HepG2 (cell line): ENCODE measurements around the gene ERC1. TPM values are rescaled to one million over a fixed set of nuclear protein-coding genes. Genes with fewer than 3 reads are reported as not detected.

Source experiments
- ATAC-seq: fragments of 200-7000 bp; cut with Tn5 transposase; 3 replicates; pipeline ENCODE4 v1.9.1; 2020; ENCODE audit warnings: mild to moderate bottlenecking, moderate library complexity
- BruUV-seq: library from RNA; stranded (reverse); fragments of 400-500 nt; replicated peaks from 2 replicates; lab custom pipeline; 2021; lab: Mats Ljungman, UMichigan
- CTCF ChIA-PET: fragments of 300-600 bp; formaldehyde crosslinking; extraction: SDS; loops from one replicate; lab custom pipeline; 2021; ENCODE audit warnings: low total read pairs, inconsistent platforms, low intra/inter-chr PET ratio; lab: Yijun Ruan, JAX
- POLR2A ChIA-PET: fragments of 350-600 bp; sonication (Branson Sonifier 250); formaldehyde crosslinking; loops from one replicate; lab custom pipeline; 2020; ENCODE audit warnings: antibody characterized with exemption, inconsistent platforms; lab: Yijun Ruan, JAX
- DNase-seq: peaks from one replicate; pipeline ENCODE4 v3.0.0-alpha.2; 2015; ENCODE audit warnings: low spot score
- FAIRE-seq: peaks from 3 replicates; lab custom pipeline; 2011; peaks lifted over from hg19 to GRCh38; lab: Jason Lieb, UNC
- H2AFZ ChIP-seq: one replicate; pipeline ENCODE4 v1.6.1; 2011; ENCODE audit warnings: low read length, inconsistent platforms
- H3K27ac ChIP-seq: fragments of 300-600 bp; 3 replicates; pipeline ENCODE4 v1.8.0; 2011; ENCODE audit warnings: mixed run types, mild to moderate bottlenecking, mixed read lengths, low read length, inconsistent platforms; ENCODE audit not compliant: insufficient read depth; ENCODE audit errors: extremely low read length
- H3K27me3 ChIP-seq, 2 experiments: fragments of 200-600 bp in 1 of 2; 2 replicates in 1 of 2; 3 replicates in 1 of 2; pipeline versions ENCODE4 v1.6.0 to v1.8.0; 2011; ENCODE audit warnings: low read length in 2 of 2, mild to moderate bottlenecking in 2 of 2, moderate library complexity in 2 of 2, inconsistent platforms in 1 of 2; ENCODE audit not compliant: insufficient read depth in 2 of 2, control insufficient read depth in 1 of 2
- H3K36me3 ChIP-seq, 2 experiments: fragments of 200-600 bp in 1 of 2; replicated peaks in 1 of 2; 2 replicates in 1 of 2; 3 replicates in 1 of 2; pipeline versions ENCODE4 v1.5.1 to v1.8.0; 2011; ENCODE audit warnings: low read length in 2 of 2, inconsistent platforms in 1 of 2; ENCODE audit not compliant: insufficient read depth in 2 of 2, control insufficient read depth in 1 of 2
- H3K4me1 ChIP-seq: 2 replicates; pipeline ENCODE4 v1.5.1; 2012; ENCODE audit warnings: low read length, inconsistent platforms; ENCODE audit not compliant: insufficient read depth
- H3K4me2 ChIP-seq: 2 replicates; pipeline ENCODE4 v1.6.0; 2011; ENCODE audit warnings: low read depth, low read length, inconsistent platforms
- H3K4me3 ChIP-seq, 3 experiments: fragments of 200-600 bp in 1 of 3; sonication (generic), shearing (Covaris generic) in 1 of 3; replicated peaks in 1 of 3; 2 replicates each; pipeline ENCODE4 v1.5.1; 2011 to 2016; ENCODE audit warnings: low read length in 3 of 3, inconsistent platforms in 2 of 3, low read depth in 2 of 3, mild to moderate bottlenecking in 2 of 3, control low read depth in 1 of 3, mixed read lengths in 1 of 3; ENCODE audit not compliant: insufficient read depth in 1 of 3
- H3K79me2 ChIP-seq: one replicate; pipeline ENCODE4 v1.6.1; 2011; ENCODE audit warnings: low read length, inconsistent platforms; ENCODE audit not compliant: insufficient read depth
- H3K9ac ChIP-seq: 2 replicates; pipeline ENCODE4 v1.6.0; 2011; ENCODE audit warnings: mild to moderate bottlenecking, low read depth, low read length, inconsistent platforms; ENCODE audit not compliant: insufficient read depth
- H3K9me3 ChIP-seq: 2 replicates; pipeline ENCODE4 v1.5.1; 2012; ENCODE audit warnings: mild to moderate bottlenecking, low read length
- H4K20me1 ChIP-seq: 2 replicates; pipeline ENCODE4 v1.6.0; 2011; ENCODE audit warnings: inconsistent platforms, mild to moderate bottlenecking, low read length, moderate library complexity; ENCODE audit not compliant: insufficient read depth
- ELF4 ChIP-seq: sonication (generic); formaldehyde crosslinking; IDR thresholded peaks from 2 replicates; pipeline ENCODE4 v1.5.0; 2020; ENCODE audit warnings: missing genetic modification reagents, mild to moderate bottlenecking, moderate library complexity, borderline replicate concordance
- GABPB1 ChIP-seq: IDR thresholded peaks from 2 replicates; pipeline ENCODE4 v1.6.1; 2016; ENCODE audit warnings: mild to moderate bottlenecking, missing genetic modification reagents, moderate library complexity, missing compliant biosample characterization
- HCFC1 ChIP-seq: fragments of 150-350 bp; IDR thresholded peaks from 2 replicates; pipeline ENCODE4 v1.6.1; 2014; ENCODE audit warnings: low read depth, low read length
- SIN3A ChIP-seq: IDR thresholded peaks from 2 replicates; pipeline ENCODE4 v1.6.1; 2011; ENCODE audit warnings: low read depth, mild to moderate bottlenecking, control low read depth, low read length, borderline replicate concordance
- ZSCAN29 ChIP-seq: sonication (generic); formaldehyde crosslinking; conservative IDR thresholded peaks from 2 replicates; pipeline ENCODE4 v1.4.0; 2020; ENCODE audit warnings: mild to moderate bottlenecking, missing genetic modification reagents
- WGBS: methylation state at CpG from one replicate; pipeline ENCODE4 v1.1.6; 2017; ENCODE audit warnings: low lambda C conversion rate; 5-methylcytosine and 5-hydroxymethylcytosine counted together
- in situ Hi-C: cut with HindIII; loops from 2 replicates; pipeline ENCODE4 v1.10.0; 2017; ENCODE audit warnings: low pct_unique_long_range_greater_than_20kb; ENCODE audit not compliant: extremely low pct_ligation_motif_present
- intact Hi-C: fragments of 100-400 bp; cut with micrococcal nuclease; formaldehyde crosslinking; loops from one replicate; pipeline ENCODE4 v1.10.0; 2022; ENCODE audit not compliant: unreplicated experiment
- polyA plus RNA-seq, 8 experiments: library from polyadenylated mRNA; depleted of rRNA in 3 of 8; stranded (reverse) in 7 of 8; unstranded in 1 of 8; fragments of >200 nt; fragmentation: Illumina TruSeq in 4 of 8; extraction: Trizol in 4 of 8; gene quantifications; 2 replicates each; pipeline versions ENCODE4 v1.2.1 to v1.2.3, GENCODE V29; 2011 to 2016; ENCODE audit warnings: low read depth in 4 of 8, missing spikeins in 1 of 8, mixed read lengths in 1 of 8; ENCODE audit not compliant: insufficient read depth in 1 of 8
- total RNA-seq, 5 experiments: library from RNA; depleted of rRNA; stranded (reverse); fragments of >200 nt; fragmentation: Illumina TruSeq; extraction: Trizol; gene quantifications; 2 replicates each; pipeline ENCODE4 v1.2.3, GENCODE V29; 2016; ENCODE audit warnings: low read depth in 1 of 5
- TF ChIP-seq, protein P1 (sequence below): sonication (generic); formaldehyde crosslinking; conservative IDR thresholded peaks from 2 replicates; pipeline ENCODE4 v1.4.0; 2020; ENCODE audit warnings: mild to moderate bottlenecking, missing genetic modification reagents, moderate library complexity
- TF ChIP-seq, protein P2 (sequence below): sonication (generic); formaldehyde crosslinking; IDR thresholded peaks from 2 replicates; pipeline ENCODE4 v1.8.1; 2023; ENCODE audit warnings: mild to moderate bottlenecking, missing genetic modification reagents
- TF ChIP-seq, protein P3 (sequence below), 2 experiments: sonication (generic) in 1 of 2; formaldehyde crosslinking in 1 of 2; IDR thresholded peaks; 2 replicates each; pipeline versions ENCODE4 v1.4.0 to v1.6.1; 2016 to 2020; ENCODE audit warnings: borderline replicate concordance in 1 of 2, low read depth in 1 of 2, mild to moderate bottlenecking in 1 of 2, missing genetic modification reagents in 1 of 2

ERC1 gene
- total and polyA plus RNA-seq, 2 of the 13 experiments (the other 11 are each of a cell fraction or from before 2014, with no cell fraction given): 6.1 to 12.4 TPM

DNA sequence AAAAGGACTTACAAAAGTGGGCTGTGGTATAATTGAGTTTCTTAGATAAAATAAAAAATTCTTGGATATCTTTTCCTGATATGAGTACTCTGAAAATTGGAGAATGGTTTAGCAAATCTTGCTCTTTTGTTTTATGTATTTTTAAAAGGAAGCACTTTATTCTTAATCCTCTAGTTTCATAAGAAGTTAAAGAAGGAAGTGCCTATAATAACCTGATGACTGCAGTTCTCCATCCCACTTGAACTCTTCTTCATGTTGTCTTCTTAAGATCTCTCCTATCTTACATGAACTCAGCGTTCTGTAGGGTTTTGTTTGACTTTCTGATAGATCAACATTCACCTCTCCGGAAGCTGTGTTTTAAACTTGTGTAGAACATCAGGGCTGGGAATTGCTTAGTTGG, 271.0 kb downstream of the ERC1 start:
- H3K27ac ChIP-seq: no peak overlapping the region
- H3K79me2 ChIP-seq: no peaks in the 10 kb centered on the region
- TF ChIP-seq HCFC1 (no peak), ELF4 (CRISPR knock-in tag) (no peak), GABPB1 (CRISPR knock-in tag) (no peak), SIN3A (no peak), ZSCAN29 (CRISPR knock-in tag) (no peak)
- TF ChIP-seq, protein P1, sequence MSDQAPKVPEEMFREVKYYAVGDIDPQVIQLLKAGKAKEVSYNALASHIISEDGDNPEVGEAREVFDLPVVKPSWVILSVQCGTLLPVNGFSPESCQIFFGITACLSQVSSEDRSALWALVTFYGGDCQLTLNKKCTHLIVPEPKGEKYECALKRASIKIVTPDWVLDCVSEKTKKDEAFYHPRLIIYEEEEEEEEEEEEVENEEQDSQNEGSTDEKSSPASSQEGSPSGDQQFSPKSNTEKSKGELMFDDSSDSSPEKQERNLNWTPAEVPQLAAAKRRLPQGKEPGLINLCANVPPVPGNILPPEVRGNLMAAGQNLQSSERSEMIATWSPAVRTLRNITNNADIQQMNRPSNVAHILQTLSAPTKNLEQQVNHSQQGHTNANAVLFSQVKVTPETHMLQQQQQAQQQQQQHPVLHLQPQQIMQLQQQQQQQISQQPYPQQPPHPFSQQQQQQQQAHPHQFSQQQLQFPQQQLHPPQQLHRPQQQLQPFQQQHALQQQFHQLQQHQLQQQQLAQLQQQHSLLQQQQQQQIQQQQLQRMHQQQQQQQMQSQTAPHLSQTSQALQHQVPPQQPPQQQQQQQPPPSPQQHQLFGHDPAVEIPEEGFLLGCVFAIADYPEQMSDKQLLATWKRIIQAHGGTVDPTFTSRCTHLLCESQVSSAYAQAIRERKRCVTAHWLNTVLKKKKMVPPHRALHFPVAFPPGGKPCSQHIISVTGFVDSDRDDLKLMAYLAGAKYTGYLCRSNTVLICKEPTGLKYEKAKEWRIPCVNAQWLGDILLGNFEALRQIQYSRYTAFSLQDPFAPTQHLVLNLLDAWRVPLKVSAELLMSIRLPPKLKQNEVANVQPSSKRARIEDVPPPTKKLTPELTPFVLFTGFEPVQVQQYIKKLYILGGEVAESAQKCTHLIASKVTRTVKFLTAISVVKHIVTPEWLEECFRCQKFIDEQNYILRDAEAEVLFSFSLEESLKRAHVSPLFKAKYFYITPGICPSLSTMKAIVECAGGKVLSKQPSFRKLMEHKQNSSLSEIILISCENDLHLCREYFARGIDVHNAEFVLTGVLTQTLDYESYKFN (CRISPR knock-in tag): no peak
- TF ChIP-seq, protein P2, sequence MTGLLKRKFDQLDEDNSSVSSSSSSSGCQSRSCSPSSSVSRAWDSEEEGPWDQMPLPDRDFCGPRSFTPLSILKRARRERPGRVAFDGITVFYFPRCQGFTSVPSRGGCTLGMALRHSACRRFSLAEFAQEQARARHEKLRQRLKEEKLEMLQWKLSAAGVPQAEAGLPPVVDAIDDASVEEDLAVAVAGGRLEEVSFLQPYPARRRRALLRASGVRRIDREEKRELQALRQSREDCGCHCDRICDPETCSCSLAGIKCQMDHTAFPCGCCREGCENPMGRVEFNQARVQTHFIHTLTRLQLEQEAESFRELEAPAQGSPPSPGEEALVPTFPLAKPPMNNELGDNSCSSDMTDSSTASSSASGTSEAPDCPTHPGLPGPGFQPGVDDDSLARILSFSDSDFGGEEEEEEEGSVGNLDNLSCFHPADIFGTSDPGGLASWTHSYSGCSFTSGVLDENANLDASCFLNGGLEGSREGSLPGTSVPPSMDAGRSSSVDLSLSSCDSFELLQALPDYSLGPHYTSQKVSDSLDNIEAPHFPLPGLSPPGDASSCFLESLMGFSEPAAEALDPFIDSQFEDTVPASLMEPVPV (CRISPR knock-in tag): no peak
- TF ChIP-seq, protein P3, sequence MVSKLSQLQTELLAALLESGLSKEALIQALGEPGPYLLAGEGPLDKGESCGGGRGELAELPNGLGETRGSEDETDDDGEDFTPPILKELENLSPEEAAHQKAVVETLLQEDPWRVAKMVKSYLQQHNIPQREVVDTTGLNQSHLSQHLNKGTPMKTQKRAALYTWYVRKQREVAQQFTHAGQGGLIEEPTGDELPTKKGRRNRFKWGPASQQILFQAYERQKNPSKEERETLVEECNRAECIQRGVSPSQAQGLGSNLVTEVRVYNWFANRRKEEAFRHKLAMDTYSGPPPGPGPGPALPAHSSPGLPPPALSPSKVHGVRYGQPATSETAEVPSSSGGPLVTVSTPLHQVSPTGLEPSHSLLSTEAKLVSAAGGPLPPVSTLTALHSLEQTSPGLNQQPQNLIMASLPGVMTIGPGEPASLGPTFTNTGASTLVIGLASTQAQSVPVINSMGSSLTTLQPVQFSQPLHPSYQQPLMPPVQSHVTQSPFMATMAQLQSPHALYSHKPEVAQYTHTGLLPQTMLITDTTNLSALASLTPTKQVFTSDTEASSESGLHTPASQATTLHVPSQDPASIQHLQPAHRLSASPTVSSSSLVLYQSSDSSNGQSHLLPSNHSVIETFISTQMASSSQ (IDR thresholded peaks at IDR 0.05; ENCODE audit: low read depth): no peak
- TF ChIP-seq, protein P3 (CRISPR knock-in tag; IDR thresholded peaks at IDR 0.05; ENCODE audit: borderline replicate concordance): no peak
- no TSS peak for BruUV-seq
- H3K4me3 ChIP-seq: no peak overlapping the region
- H3K9ac ChIP-seq: no peak overlapping the region
- DNase-seq (no peak), FAIRE-seq (no peak), ATAC-seq (no peak)
- CTCF ChIA-PET: no interaction called here
- H3K27me3 ChIP-seq: no peaks in the 10 kb centered on the region
- H3K4me2 ChIP-seq: no peak overlapping the region
- WGBS: 81% methylated on average over 2 of the region's 2 CpGs
- H3K4me1 ChIP-seq: no peaks in the 10 kb centered on the region
- in situ Hi-C loops (no loop called here), intact Hi-C loops (no loop called here)
- H2AFZ ChIP-seq: no peak overlapping the region
- no peaks in the 10 kb centered on the region for H3K9me3 ChIP-seq
- peaks cover 3 to 17% of the 10 kb centered on the region in 2 experiments; a peak in 4 of 5 replicates for H3K36me3 ChIP-seq
- no peaks in the 10 kb centered on the region for H4K20me1 ChIP-seq
- POLR2A ChIA-PET: no interaction called here
